ENCODE measurements around the gene CFAP99. TPM values are rescaled to one million over a fixed set of nuclear protein-coding genes. Genes with fewer than 3 reads are reported as not detected.

CFAP99 gene
- polyA plus RNA-seq, 1 experiment: not detected

DNA sequence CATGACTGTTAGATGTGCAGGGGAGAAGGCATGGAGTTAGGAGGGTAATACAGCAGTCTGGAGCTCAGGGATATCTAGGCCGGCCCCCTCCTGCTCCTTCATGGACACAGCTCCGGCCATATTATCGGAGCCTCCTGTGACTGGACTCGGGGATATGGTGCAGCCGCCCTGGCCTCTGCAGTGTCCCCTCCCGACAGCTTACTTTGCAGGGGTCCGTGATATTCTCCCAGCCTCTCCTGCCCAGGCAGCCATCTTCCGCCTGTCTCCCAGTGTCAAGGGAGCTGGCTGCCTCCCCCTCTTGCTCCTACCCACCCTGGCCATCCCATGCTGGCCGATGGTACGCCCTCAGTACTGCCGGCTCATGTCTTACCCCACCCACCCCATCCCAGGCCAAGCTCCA is 30.3 kb downstream of the CFAP99 start:
- peaks cover 2% of the 10 kb centered on the region for H3K27me3 ChIP-seq (ENCODE audit: control insufficient read depth, insufficient read depth, low read length)
- no peak overlapping the region for H3K4me3 ChIP-seq (ENCODE audit: low read depth, low read length)
- POLR2A ChIA-PET: no interaction called here
- H3K36me3 ChIP-seq (ENCODE audit: control insufficient read depth, insufficient read depth, low read length): no peaks in the 10 kb centered on the region
- TF ChIP-seq, protein P1, sequence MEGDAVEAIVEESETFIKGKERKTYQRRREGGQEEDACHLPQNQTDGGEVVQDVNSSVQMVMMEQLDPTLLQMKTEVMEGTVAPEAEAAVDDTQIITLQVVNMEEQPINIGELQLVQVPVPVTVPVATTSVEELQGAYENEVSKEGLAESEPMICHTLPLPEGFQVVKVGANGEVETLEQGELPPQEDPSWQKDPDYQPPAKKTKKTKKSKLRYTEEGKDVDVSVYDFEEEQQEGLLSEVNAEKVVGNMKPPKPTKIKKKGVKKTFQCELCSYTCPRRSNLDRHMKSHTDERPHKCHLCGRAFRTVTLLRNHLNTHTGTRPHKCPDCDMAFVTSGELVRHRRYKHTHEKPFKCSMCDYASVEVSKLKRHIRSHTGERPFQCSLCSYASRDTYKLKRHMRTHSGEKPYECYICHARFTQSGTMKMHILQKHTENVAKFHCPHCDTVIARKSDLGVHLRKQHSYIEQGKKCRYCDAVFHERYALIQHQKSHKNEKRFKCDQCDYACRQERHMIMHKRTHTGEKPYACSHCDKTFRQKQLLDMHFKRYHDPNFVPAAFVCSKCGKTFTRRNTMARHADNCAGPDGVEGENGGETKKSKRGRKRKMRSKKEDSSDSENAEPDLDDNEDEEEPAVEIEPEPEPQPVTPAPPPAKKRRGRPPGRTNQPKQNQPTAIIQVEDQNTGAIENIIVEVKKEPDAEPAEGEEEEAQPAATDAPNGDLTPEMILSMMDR (IDR thresholded peaks at IDR 0.05; ENCODE audit: insufficient read depth, low read depth, low read length): no peak
- DNase-seq (ENCODE audit: low read depth): no peak
- CTCF ChIA-PET: interaction anchor here (1.4 kb wide), 1 partner anchor 229 kb away, joined by 4 read pairs; no protein-coding TSS in a partner anchor

- ChIA-PET POLR2A (interaction anchor here (0.9 kb wide), 1 partner anchor 19 kb away, joined by 3 read pairs; the partner anchor contains the start of gene RNF4), CTCF (interaction anchor here (1.4 kb wide), 1 partner anchor 230 kb away, joined by 4 read pairs; no protein-coding TSS in a partner anchor)
- TF ChIP-seq, protein P1 (IDR thresholded peaks at IDR 0.05; ENCODE audit: insufficient read depth, low read depth, low read length): no peak
- H3K27me3 ChIP-seq (ENCODE audit: control insufficient read depth, insufficient read depth, low read length): peaks cover 2% of the 10 kb centered on the region
- DNase-seq (ENCODE audit: low read depth): no peak
- no peak overlapping the region for H3K4me3 ChIP-seq (ENCODE audit: low read depth, low read length)
- no peaks in the 10 kb centered on the region for H3K36me3 ChIP-seq (ENCODE audit: control insufficient read depth, insufficient read depth, low read length)
These were observed 31.0 kb downstream of the CFAP99 start for GRCh38 chr4:2449511-2450392.

GRCh38 chr4:2450394-2451035 is 31.8 kb downstream of the CFAP99 start:
- CTCF ChIA-PET: interaction anchor here (0.6 to 1.9 kb wide), 5 partner anchors 9 to 231 kb away, joined by 3 to 9 read pairs (median 4); no protein-coding TSS in a partner anchor
- POLR2A ChIA-PET: interaction anchor here (0.9 kb wide), 1 partner anchor 19 kb away, joined by 3 read pairs; the partner anchor contains the start of gene RNF4

GRCh38 chr4:2451036-2451520 is 32.3 kb downstream of the CFAP99 start:
- ChIA-PET CTCF (interaction anchor here (0.6 to 1.9 kb wide), 4 partner anchors 9 to 31 kb away, joined by 3 to 9 read pairs (median 6); no protein-coding TSS in a partner anchor), POLR2A (no interaction called here)
- H3K27me3 ChIP-seq (ENCODE audit: control insufficient read depth, insufficient read depth, low read length): peaks cover 2% of the 10 kb centered on the region
- DNase-seq (ENCODE audit: low read depth): no peak
- no peaks in the 10 kb centered on the region for H3K36me3 ChIP-seq (ENCODE audit: control insufficient read depth, insufficient read depth, low read length)
- H3K4me3 ChIP-seq (ENCODE audit: low read depth, low read length): no peak overlapping the region
- TF ChIP-seq, protein P1 (IDR thresholded peaks at IDR 0.05; ENCODE audit: insufficient read depth, low read depth, low read length): no peak

More at GRCh38 chr4:2450394-2451035, 31.8 kb downstream of the CFAP99 start:
- H3K27me3 ChIP-seq (ENCODE audit: control insufficient read depth, insufficient read depth, low read length): peaks cover 2% of the 10 kb centered on the region
- TF ChIP-seq, protein P1 (IDR thresholded peaks at IDR 0.05; ENCODE audit: insufficient read depth, low read depth, low read length): no peak
- no peaks in the 10 kb centered on the region for H3K36me3 ChIP-seq (ENCODE audit: control insufficient read depth, insufficient read depth, low read length)
- DNase-seq (ENCODE audit: low read depth): no peak
- H3K4me3 ChIP-seq (ENCODE audit: low read depth, low read length): no peak overlapping the region
